GM19351 (cell line): ENCODE results near the gene FBXW8.

ENCODE experiments used
- ATAC-seq: cut with Tn5 transposase; IDR thresholded peaks from one replicate; pipeline ENCODE4 v1.9.1; 2021; ENCODE audit warnings: mild to moderate bottlenecking, moderate library complexity; ENCODE audit not compliant: unreplicated experiment

FBXW8 gene

GRCh38 chr12:117035287-117035686 lies 124.5 kb downstream of the FBXW8 start:
- no peak for ATAC-seq

GRCh38 chr12:117036046-117036445 lies 125.3 kb downstream of the FBXW8 start:
- no peak for ATAC-seq

DNA sequence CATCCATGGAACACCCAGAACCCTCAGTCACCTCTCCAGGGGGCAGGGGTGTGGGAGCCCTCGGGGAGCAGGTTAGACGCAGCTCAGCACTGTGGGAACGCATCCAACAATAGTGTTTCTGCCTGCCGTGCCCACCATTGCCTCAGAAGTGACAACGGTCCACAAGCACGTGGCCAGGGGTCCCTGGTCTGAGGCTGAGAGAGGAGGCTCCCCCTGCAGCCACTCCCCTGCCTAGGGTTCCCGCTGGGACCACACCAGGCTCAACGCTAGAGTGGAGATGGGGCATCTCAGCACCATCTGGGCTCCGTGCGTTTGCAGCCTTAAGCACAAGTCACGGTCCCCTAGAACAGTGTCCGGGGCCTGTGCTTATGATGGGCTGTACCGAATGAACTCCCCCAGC lies 125.8 kb downstream of the FBXW8 start:
- no peak for ATAC-seq

DNA sequence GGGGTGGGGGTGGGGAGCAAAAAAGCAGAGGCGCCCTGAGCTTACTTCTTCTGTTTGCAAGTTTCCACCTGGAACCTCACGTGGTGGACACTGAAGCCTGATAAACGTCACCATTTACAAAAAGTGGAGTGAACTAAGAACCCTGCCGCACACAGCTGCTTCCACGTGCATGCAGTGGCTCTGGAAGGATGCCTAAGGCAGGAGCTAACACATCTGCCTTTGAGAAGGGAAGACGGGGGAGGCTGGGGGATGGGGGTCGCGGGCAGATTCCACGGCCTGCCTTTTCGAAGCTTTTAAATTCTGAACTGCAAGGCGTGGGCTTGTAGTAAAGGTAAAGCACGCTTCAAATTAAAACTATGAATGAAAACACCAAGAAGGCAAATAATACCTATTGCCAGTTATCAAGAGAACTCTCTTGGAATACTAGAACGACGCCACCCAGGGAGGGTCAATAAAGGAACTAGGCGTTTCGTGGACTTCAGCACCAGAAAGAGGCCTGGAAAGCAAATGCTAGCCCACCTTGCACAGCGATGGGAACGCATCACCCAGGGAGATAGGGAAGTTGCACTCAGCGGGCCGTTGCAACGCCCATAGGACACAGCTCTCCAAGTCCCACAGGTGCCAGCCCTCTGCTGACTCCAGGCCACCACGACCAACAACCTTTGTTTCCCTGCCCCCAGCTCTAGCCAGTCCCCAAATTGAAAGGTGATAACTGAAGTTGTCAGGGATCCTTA lies 126.7 kb downstream of the FBXW8 start:
- ATAC-seq = no peak

- no peak for ATAC-seq
Observed at GRCh38 chr12:117038023-117038680, 127.4 kb downstream of the FBXW8 start.

DNA sequence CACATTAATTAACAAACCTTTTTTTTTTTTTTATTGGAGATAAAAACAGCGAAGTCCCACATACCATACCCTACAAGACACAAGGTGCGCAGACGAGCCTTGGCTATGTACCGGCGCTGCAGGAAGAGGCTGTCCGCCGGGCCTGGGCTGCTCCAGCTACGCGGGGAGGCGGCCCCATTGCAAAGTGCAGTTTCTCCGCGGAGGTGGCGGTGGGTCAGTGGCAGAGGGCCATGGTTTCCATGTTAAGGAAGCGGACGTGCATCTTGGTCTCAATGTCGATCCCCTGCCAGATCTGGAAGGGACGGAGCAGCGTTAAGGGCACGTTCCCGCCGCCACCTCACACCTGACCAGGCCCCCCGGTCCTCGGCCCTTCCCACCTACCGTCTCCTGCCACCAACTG lies 128.2 kb downstream of the FBXW8 start:
- ATAC-seq = no peak

DNA sequence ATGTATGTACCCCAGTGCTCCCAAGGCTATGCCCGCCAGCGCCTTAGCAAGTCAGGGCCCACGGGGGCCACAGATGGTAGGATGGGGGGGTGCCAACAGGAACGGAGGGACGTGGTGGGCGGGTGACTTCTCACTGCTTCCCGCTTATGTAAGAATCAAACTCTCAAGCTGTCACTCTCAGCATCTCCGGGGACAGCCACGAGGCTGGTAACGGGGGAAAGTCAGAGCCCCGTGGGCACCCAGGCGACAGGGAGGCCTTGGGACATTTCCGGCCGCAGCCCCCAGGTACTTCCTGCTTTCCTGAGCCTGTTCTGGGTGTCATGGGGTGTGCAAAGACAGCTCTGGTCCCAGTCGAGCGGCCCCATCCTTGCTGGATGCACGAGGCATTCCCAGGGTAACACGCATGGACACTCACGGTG lies 129.2 kb downstream of the FBXW8 start:
- ATAC-seq = no peak

GRCh38 chr12:117040496-117040895 lies 129.7 kb downstream of the FBXW8 start:
- ATAC-seq = no peak

DNA sequence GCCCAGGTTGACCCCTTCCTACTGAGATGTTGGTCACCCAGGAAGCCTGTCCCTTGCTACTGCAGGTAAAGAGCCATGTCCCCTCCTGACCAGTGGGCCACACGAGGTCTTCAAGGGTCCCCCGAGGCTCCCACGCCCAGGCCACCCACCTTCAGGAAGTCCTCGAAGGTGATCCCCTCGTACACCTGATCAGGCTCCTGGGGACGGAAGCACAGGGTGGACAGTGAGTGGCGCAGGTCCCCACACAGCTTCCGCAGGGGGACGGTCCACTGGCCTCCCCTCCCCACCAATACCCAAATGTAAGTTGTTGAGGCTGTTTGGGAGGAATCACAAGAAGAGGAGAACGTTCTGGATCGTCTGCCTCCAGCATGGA lies 131.0 kb downstream of the FBXW8 start:
- no peak for ATAC-seq

- ATAC-seq = no peak
Observed at GRCh38 chr12:117042171-117042842, 131.6 kb downstream of the FBXW8 start.

GRCh38 chr12:117042862-117043261 lies 132.1 kb downstream of the FBXW8 start:
- ATAC-seq = no peak

DNA sequence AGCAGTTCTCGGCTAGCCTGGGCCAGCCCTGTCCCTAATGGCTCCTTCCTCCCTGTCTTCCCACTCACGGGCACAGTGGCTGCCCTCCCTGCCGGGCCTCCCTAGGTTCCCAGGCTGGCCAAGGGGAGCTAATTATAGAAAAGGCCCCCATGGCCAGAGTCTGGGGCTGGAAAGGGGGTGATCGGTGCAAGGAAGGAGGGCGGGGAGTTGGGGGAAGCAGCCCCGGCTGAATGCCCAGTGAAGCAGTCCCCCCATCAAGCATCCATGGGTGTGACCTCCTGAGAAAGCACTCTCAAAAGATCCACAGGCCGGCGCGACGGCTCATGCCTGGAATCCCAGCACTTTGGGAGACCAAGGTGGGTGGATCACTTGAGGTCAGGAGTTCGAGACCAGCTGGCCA lies 133.6 kb downstream of the FBXW8 start:
- ATAC-seq = no peak

GRCh38 chr12:117044790-117045159 lies 134.0 kb downstream of the FBXW8 start:
- no peak for ATAC-seq

GRCh38 chr12:117045160-117046010 lies 134.6 kb downstream of the FBXW8 start:
- ATAC-seq = no peak

DNA sequence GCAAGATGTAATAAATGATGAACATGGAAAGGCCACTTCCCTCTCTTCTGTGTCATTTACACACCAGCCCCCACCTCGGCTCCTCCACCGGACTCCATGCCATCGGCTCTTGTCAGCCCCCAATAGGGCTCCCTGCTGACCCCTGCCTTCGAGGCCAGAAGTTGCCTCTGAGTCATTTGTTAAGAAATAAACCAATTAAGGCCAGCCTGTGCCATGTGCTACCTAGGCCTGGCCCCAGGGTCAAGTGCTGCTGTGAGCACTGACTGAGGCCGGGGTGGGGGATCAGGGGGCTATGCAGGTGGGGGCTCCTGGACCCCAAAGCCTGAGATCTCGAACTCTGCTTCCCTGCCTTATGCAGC lies 135.2 kb downstream of the FBXW8 start:
- no peak for ATAC-seq

- ATAC-seq = no peak
Observed at GRCh38 chr12:117046425-117046824, 135.7 kb downstream of the FBXW8 start.

DNA sequence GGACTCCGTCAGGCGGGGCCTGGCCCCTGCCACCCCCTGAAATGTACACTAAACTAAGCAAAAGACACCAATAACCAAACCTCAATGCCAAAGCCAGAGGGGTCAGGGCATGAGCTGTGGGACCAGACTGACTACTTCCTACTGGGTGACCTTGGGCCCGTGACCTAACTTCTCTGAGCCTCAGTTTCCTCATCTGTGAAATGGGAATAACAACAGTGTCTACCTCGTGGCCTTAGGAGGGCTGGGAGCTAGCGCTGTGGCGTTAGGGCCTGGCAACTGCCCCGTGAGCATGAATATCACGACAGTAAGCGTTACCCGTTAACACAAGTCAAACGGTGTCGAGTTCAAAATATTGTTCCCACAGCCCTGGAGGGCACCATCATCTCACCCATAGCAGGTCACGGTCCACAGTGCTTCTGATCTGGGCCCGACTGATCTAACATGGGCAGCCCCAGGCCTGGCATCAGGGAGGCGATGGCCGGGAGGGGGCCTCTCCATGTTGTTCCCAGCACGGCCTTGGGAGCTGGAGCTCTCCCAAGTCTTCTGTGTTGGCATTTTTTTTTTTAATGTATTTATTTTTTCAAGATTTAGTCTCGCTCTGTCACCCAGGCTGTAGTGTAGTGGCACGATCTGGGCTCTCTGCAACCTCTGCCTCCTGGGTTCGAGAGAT lies 136.2 kb downstream of the FBXW8 start:
- ATAC-seq = no peak

GRCh38 chr12:117047810-117048584 lies 137.2 kb downstream of the FBXW8 start:
- ATAC-seq = no peak

DNA sequence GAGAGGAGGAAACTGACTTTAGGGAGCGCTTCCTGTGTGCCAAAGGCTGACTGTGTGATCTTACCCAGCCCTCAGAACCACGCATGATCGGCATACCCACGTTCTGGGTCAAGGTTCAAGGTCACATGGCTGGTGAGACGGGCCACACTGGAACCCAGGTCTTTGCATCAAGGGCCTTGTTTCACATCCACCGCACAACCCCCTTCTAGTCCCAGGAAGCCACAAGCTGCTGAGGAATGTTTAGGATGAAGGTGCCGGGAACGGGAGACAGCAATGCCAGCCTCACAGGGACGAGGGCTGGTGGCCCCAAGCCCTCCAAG lies 137.8 kb downstream of the FBXW8 start:
- ATAC-seq = no peak

- no peak for ATAC-seq
Observed at GRCh38 chr12:117049295-117049694, 138.5 kb downstream of the FBXW8 start.
